ENCODE data around the gene PTAFR. TPM values are rescaled to one million over a fixed set of nuclear protein-coding genes. Genes with fewer than 3 reads are reported as not detected.

The PTAFR gene
- total RNA-seq, 1 experiment from 2014 or later, result 2.6 TPM

- POLR2A ChIA-PET, result interaction anchor here (0.7 kb wide), 1 partner anchor 932 kb away, joined by 3 read pairs; no protein-coding TSS in a partner anchor
- no peak for ATAC-seq
- DNase-seq (ENCODE audit: low spot score), result no peak
- CTCF ChIA-PET, result no interaction called here
- peaks cover under 1% of the 10 kb centered on the region; the same call in 1 of the 2 replicates for H3K4me1 Mint-ChIP-seq
- no peak overlapping the region for H3K4me3 Mint-ChIP-seq
- no peaks in the 10 kb centered on the region for H3K27me3 Mint-ChIP-seq (ENCODE audit: low read depth)
- no peak for TF ChIP-seq NR2C2 (CRISPR knock-in tag; IDR thresholded peaks at IDR 0.05)
- TF ChIP-seq ZNF671 (CRISPR knock-in tag; IDR thresholded peaks at IDR 0.05), result no peak
- TF ChIP-seq E2F1 (CRISPR knock-in tag; IDR thresholded peaks at IDR 0.05), result no peak
- TF ChIP-seq SMAD3 (CRISPR knock-in tag; IDR thresholded peaks at IDR 0.05; ENCODE audit: borderline replicate concordance), result no peak
- no peak for TF ChIP-seq E2F4 (CRISPR knock-in tag; IDR thresholded peaks at IDR 0.05; ENCODE audit: borderline replicate concordance, low read depth)
- no peak for TF ChIP-seq MAX (CRISPR knock-in tag; IDR thresholded peaks at IDR 0.05)
- TF ChIP-seq RORB (CRISPR knock-in tag; IDR thresholded peaks at IDR 0.05), result no peak
- no peak for TF ChIP-seq USF1 (CRISPR knock-in tag; IDR thresholded peaks at IDR 0.05)
- no peak for TF ChIP-seq ZNF317 (CRISPR knock-in tag; IDR thresholded peaks at IDR 0.05; ENCODE audit: borderline replicate concordance, low read depth)
- TF ChIP-seq NFATC4 (CRISPR knock-in tag; IDR thresholded peaks at IDR 0.05), result no peak
- no peak for TF ChIP-seq ZNF423 (CRISPR knock-in tag; IDR thresholded peaks at IDR 0.05)
- TF ChIP-seq SMAD4 (CRISPR knock-in tag; IDR thresholded peaks at IDR 0.05), result no peak
- no peak for TF ChIP-seq STAT6 (CRISPR knock-in tag; conservative IDR thresholded peaks at IDR 0.05; ENCODE audit: low read depth)
- TF ChIP-seq ERG (CRISPR knock-in tag; IDR thresholded peaks at IDR 0.05), result no peak
- no peak for TF ChIP-seq NFYB (CRISPR knock-in tag; conservative IDR thresholded peaks at IDR 0.05; ENCODE audit: low read depth)
- H3K27ac Mint-ChIP-seq, result peak overlapping the region; percentile 70
- H3K9me3 Mint-ChIP-seq, result no peaks in the 10 kb centered on the region
- no peaks in the 10 kb centered on the region for H3K36me3 Mint-ChIP-seq
These were observed 18.6 kb downstream of the PTAFR start for GRCh38 chr1:28157894-28158293.

GRCh38 chr1:28156821-28157220 lies 19.7 kb downstream of the PTAFR start:
- ChIA-PET CTCF (interaction anchor here (0.6 kb wide), 1 partner anchor 195 kb away, joined by 5 read pairs; no protein-coding TSS in a partner anchor), POLR2A (no interaction called here)
- Mint-ChIP-seq H3K36me3 (no peaks in the 10 kb centered on the region), H3K9me3 (no peaks in the 10 kb centered on the region), H3K27ac (no peak overlapping the region), H3K27me3 (ENCODE audit: low read depth) (no peaks in the 10 kb centered on the region), H3K4me3 (no peak overlapping the region), H3K4me1 (no peaks in the 10 kb centered on the region)
- no peak for ATAC-seq
- DNase-seq (ENCODE audit: low spot score), result no peak
- TF ChIP-seq KAT7 (CRISPR knock-in tag; IDR thresholded peaks at IDR 0.05; ENCODE audit: borderline replicate concordance) (no peak), EMX1 (CRISPR knock-in tag; IDR thresholded peaks at IDR 0.05) (no peak), E2F1 (CRISPR knock-in tag; IDR thresholded peaks at IDR 0.05) (no peak), TEAD1 (CRISPR knock-in tag; IDR thresholded peaks at IDR 0.05) (no peak), ZMAT4 (CRISPR knock-in tag; IDR thresholded peaks at IDR 0.05) (no peak), NFE2L1 (CRISPR knock-in tag; IDR thresholded peaks at IDR 0.05) (no peak), FOXP4 (CRISPR knock-in tag; IDR thresholded peaks at IDR 0.05) (no peak)

Data from WTC11 (cell line).